MM.1S (cell line): ENCODE results near the gene GFAP.

Experiments used
- EZH2 ChIP-seq: fragments of 300-600 bp; sonication (generic); optimal IDR thresholded peaks from 2 replicates; pipeline ENCODE3; 2017; ENCODE audit warnings: low read depth, mild to moderate bottlenecking, antibody characterized with exemption, low read length, mixed read lengths
- EZH2phosphoT487 ChIP-seq: fragments of 300-600 bp; sonication (generic); IDR thresholded peaks from 2 replicates; pipeline ENCODE4 v1.6.1; 2018; ENCODE audit warnings: antibody characterized with exemption, low read length
- TF ChIP-seq, protein P1 (sequence below): fragments of 300-600 bp; sonication (generic); IDR thresholded peaks from 2 replicates; pipeline ENCODE4 v1.5.1; 2016; ENCODE audit warnings: antibody characterized with exemption, low read length, mixed read lengths

DNA sequence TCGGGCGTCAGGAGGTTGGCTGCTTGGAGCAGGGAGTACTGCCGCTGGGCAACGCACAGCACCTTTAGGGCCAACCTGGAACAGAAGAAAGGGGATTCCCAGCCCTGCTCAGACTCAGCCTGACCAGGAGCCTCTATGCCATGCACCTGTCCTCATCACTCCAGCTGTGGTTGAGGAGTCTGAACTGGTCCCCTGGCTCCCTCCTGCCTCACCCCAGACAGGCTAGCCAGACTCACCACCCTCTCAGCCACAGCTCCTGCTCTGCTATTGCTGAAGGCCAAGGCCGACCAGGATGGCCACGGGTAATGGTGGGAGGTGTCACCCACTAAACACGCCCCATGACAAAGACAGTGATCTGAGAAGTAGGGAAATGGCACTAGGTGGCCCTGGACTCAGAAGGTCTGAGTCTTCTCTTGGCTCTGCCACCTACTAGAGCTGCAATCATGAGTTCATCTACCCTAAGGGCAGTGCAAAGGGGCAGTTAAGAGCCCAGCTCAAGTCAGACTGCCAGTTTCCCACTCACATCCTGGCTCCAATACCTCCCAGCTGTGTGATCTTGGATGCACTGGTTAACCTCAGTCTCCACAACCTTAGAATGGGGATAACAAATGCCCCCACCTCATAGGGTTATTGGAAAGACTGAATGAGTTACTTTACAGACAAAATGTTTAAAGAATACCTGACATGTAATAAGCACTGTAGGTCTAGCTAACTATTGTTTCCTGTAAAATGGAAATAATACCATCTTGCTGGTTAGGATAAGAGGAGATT is 13.8 kb upstream of the GFAP start:
- TF ChIP-seq, protein P1, sequence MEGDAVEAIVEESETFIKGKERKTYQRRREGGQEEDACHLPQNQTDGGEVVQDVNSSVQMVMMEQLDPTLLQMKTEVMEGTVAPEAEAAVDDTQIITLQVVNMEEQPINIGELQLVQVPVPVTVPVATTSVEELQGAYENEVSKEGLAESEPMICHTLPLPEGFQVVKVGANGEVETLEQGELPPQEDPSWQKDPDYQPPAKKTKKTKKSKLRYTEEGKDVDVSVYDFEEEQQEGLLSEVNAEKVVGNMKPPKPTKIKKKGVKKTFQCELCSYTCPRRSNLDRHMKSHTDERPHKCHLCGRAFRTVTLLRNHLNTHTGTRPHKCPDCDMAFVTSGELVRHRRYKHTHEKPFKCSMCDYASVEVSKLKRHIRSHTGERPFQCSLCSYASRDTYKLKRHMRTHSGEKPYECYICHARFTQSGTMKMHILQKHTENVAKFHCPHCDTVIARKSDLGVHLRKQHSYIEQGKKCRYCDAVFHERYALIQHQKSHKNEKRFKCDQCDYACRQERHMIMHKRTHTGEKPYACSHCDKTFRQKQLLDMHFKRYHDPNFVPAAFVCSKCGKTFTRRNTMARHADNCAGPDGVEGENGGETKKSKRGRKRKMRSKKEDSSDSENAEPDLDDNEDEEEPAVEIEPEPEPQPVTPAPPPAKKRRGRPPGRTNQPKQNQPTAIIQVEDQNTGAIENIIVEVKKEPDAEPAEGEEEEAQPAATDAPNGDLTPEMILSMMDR: no peak
- TF ChIP-seq EZH2phosphoT487 (no peak), EZH2 (no peak)
